Measurements from ENCODE around the gene DCTPP1. TPM values are rescaled to one million over a fixed set of nuclear protein-coding genes. Genes with fewer than 3 reads are reported as not detected.

DCTPP1 gene
- total RNA-seq, 4 donors from 2014 or later: 20.7 to 33.3 (median 27.6) TPM

GRCh38 chr16:30434852-30435251 is 5.0 kb upstream of the DCTPP1 start:
- no peaks in the 10 kb centered on the region for H3K36me3 ChIP-seq
- DNase-seq: no peak
- TF ChIP-seq POLR2A (IDR thresholded peaks at IDR 0.05): no peak
- TF ChIP-seq, protein P1, sequence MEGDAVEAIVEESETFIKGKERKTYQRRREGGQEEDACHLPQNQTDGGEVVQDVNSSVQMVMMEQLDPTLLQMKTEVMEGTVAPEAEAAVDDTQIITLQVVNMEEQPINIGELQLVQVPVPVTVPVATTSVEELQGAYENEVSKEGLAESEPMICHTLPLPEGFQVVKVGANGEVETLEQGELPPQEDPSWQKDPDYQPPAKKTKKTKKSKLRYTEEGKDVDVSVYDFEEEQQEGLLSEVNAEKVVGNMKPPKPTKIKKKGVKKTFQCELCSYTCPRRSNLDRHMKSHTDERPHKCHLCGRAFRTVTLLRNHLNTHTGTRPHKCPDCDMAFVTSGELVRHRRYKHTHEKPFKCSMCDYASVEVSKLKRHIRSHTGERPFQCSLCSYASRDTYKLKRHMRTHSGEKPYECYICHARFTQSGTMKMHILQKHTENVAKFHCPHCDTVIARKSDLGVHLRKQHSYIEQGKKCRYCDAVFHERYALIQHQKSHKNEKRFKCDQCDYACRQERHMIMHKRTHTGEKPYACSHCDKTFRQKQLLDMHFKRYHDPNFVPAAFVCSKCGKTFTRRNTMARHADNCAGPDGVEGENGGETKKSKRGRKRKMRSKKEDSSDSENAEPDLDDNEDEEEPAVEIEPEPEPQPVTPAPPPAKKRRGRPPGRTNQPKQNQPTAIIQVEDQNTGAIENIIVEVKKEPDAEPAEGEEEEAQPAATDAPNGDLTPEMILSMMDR (IDR thresholded peaks at IDR 0.05): no peak
- peaks cover 0 to 7% (median 0%) of the 10 kb centered on the region in 4 donors for H3K4me1 ChIP-seq
- no peaks in the 10 kb centered on the region for H3K9me3 ChIP-seq
- H3K4me3 ChIP-seq: no peak overlapping the region
- no peak overlapping the region for H3K27ac ChIP-seq
- no peaks in the 10 kb centered on the region for H3K27me3 ChIP-seq

DNA sequence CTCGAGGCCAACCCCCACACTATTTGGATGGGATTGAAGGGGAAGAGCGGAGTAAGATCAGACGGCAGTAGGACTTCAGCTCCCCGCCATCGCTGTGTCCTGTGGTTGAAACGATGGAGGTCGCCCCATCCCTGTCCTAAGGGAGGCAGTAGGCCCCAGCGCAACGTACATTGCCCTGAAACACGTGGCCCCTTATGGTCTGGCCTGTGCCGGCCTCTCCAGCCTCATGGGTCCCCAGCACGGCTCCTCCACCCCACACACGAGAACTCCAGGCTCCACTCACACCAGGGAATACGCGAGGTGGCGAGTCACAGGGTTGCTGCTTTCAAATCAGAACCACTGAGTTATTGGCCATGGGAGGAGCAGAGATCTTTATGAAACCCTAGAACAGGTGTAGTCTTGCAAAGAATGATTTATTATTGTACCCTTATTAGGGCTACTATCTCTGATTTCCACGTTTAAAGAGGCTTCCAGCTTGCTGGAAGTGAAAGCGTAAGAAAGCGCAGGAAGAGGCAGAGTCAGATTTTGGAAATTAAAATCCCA is 669 bp upstream of the DCTPP1 start:
- Histone ChIP-seq H3K9me3 (no peaks in the 10 kb centered on the region), H3K27me3 (no peaks in the 10 kb centered on the region), H3K4me3 (peak overlapping the region in 3 of 4 donors; percentile 61 to 80 (median 72)), H3K4me1 (peaks cover 0 to 17% (median 3%) of the 10 kb centered on the region in 4 donors), H3K27ac (peak overlapping the region; percentile 57 to 84 (median 68)), H3K36me3 (peaks cover 0 to 2% (median 0%) of the 10 kb centered on the region in 3 donors)
- TF ChIP-seq, protein P1 (IDR thresholded peaks at IDR 0.05): no peak
- TF ChIP-seq POLR2A (IDR thresholded peaks at IDR 0.05): no peak
- peak in 1 of 3 donors; percentile 64 for DNase-seq

GRCh38 chr16:30429418-30429677 is 482 bp downstream of the DCTPP1 start:
- H3K36me3 ChIP-seq: peaks cover 0 to 13% (median 0%) of the 10 kb centered on the region in 3 donors
- TF ChIP-seq, protein P1 (IDR thresholded peaks at IDR 0.05): no peak
- TF ChIP-seq POLR2A (IDR thresholded peaks at IDR 0.05): no peak
- no peak for DNase-seq
- H3K27ac ChIP-seq: peak overlapping the region; percentile 67 to 84 (median 76)
- H3K4me1 ChIP-seq: peaks cover 0 to 17% (median 3%) of the 10 kb centered on the region in 4 donors
- no peaks in the 10 kb centered on the region for H3K27me3 ChIP-seq
- H3K9me3 ChIP-seq: no peaks in the 10 kb centered on the region
- peak overlapping the region; percentile 61 to 80 (median 66) for H3K4me3 ChIP-seq

DNA sequence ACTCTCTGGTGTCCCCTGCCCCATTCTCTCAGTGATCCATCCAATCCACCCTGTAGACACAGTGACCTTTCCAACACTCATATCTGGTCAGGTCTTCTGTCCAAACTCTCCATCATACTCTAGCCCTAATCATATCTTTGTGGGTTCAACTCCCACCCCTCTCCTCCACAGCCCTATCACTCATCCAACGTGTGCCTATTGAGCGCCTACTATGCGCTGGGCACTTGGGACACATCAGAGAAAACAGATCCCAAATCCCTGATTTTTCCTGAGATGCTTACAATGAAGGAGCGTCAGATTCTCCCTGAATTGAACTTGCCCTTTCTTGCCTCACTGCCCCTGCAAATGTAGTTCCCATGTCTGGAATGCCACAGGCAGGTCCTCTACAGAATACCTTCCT is 1.8 kb downstream of the DCTPP1 start:
- H3K36me3 ChIP-seq: peaks cover 0 to 26% (median 0%) of the 10 kb centered on the region in 3 donors
- no peak for DNase-seq
- H3K4me3 ChIP-seq: no peak overlapping the region
- H3K27ac ChIP-seq: no peak overlapping the region
- TF ChIP-seq, protein P1 (IDR thresholded peaks at IDR 0.05): no peak
- no peak for TF ChIP-seq POLR2A (IDR thresholded peaks at IDR 0.05)
- H3K4me1 ChIP-seq: peaks cover 0 to 17% (median 3%) of the 10 kb centered on the region in 4 donors
- H3K27me3 ChIP-seq: no peaks in the 10 kb centered on the region
- H3K9me3 ChIP-seq: no peaks in the 10 kb centered on the region

GRCh38 chr16:30421010-30421409 is 8.8 kb downstream of the DCTPP1 start:
- Histone ChIP-seq H3K4me1 (peaks cover 0 to 11% (median 1%) of the 10 kb centered on the region in 4 donors), H3K27ac (no peak overlapping the region), H3K4me3 (no peak overlapping the region), H3K9me3 (no peaks in the 10 kb centered on the region), H3K36me3 (peaks cover 0 to 42% (median 0%) of the 10 kb centered on the region in 3 donors), H3K27me3 (no peaks in the 10 kb centered on the region)
- no peak for DNase-seq
- TF ChIP-seq, protein P1 (IDR thresholded peaks at IDR 0.05): no peak
- TF ChIP-seq POLR2A (IDR thresholded peaks at IDR 0.05): no peak
